Putamen (tissue), 1 donor: ENCODE results near the gene DLGAP4.
"Not testable (repeated sequence)": the region's sequence is repeated elsewhere in the genome, so short reads cannot be mapped to it uniquely, and the experiment has no call there.

ENCODE experiments used
- DNase-seq: peaks from one replicate; pipeline ENCODE4 v3.0.0-alpha.2; 2016; ENCODE audit warnings: low spot score

Gene DLGAP4

DNA sequence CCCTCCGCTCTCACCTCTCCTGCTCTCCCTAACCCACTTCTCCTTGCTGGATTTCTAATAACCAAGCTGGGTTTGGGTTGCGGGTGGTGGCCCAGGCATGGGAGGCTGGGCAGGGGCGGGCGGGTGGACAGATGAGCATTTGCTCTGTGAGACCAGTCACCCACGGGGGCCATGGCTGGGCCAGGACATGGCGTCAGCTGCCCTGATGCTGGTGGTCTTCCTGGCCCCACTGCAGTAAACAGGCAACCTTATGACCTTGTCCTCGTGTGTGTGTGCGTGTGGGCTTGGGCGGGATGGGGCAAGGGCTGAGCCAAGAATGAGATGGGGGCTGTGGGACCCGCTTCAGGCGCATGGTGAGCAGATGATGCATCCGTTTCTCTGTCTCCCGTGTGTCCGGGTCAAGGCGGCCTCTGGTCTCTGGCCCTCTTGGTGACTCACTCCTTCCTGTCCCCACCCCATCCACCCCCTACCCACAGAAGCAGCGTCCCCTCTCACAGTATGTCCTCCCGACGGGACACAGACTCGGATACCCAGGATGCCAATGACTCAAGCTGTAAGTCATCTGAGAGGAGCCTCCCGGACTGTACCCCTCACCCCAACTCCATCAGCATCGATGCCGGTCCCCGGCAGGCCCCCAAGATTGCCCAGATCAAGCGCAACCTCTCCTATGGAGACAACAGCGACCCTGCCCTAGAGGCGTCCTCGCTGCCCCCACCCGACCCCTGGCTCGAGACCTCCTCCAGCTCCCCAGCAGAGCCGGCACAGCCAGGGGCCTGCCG is 193.8 kb downstream of the DLGAP4 start:
- no peak for DNase-seq

DNA sequence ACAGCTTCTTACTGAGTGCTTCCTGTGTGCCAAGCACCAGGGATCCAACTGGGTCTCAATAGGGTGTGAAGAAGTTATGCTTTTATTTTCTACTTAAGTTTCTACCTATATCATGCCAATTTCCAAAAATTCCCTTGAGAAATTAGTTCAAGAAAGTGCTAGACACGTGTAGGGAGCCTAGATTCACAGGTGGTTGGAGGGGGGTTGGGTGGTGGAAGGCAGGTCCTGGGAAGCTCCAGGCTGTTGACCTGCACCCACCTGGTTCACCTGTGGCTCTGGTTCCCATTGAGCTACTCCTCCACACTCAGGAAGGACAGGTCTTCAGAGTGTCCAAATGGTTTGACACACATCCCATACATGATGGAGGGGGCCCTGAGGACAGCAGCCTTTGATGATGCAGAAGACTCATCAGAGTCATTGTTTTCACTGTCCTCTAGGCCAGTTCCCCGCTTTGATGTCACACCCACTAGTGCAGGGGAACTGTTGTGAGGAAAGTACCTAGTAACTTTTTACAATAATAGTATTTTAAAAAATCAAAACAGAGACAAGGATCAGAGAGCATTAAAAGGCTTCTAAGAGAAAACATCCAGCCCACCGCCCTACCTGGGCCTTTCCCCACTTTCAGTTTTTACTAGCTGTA is 195.3 kb downstream of the DLGAP4 start:
- DNase-seq = no peak

DNA sequence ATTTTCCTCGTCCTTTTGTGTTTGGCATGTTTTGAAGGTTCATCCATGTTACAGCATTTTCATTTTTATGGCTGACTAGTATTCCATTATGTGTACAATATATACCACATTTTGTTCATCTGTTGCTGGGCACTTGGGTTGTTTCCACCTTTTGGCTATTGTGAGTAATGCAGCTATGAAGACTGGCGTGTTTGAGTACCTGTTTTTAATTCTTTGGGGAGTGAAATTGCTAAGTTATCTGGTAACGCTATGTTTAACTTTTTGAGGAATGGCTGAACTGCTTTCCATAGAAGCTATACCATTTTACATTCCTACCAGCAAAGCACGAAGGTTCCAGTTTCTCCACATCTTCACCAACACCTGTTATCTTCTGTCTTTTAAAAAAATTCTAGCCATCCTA is 198.2 kb downstream of the DLGAP4 start:
- DNase-seq = no peak

DNA sequence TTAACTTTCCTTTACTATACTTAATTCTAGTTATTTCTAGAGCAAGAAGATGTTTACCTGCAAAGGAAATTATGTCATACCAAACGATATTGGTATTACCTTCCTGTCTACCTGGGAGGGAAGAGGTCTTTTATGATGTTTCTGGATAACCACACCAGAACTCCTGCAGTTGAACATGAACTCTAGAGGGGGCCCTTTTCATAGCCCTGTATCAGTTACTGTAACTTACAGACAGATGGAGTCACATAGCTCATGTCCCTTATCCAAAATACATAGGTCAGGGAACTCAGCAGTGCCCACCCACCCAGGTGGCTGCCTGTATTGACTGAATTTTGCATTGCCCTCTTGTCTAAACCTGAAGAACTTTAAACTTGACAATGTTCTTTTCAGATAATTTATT is 200.1 kb downstream of the DLGAP4 start:
- no peak for DNase-seq

DNA sequence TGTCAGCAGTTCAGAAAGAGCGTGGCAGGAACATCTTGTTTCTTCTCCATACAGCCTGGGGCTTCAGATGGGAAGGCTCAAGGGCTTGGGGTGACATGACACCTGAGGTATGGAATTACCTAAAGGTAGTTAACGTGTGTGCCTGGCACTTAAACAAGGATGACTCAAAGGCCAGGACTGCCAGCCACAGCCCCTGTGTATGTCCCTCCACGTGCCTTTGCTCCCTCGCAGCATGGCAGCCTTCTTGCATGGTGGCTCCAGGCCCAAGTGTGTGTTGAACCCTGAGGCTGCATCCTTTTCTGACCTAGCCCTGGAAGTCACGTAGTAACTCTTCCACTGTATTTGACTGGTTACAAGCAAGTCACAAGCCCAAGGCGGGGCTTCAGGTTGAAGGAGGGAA is 201.6 kb downstream of the DLGAP4 start:
- DNase-seq = no peak

DNA sequence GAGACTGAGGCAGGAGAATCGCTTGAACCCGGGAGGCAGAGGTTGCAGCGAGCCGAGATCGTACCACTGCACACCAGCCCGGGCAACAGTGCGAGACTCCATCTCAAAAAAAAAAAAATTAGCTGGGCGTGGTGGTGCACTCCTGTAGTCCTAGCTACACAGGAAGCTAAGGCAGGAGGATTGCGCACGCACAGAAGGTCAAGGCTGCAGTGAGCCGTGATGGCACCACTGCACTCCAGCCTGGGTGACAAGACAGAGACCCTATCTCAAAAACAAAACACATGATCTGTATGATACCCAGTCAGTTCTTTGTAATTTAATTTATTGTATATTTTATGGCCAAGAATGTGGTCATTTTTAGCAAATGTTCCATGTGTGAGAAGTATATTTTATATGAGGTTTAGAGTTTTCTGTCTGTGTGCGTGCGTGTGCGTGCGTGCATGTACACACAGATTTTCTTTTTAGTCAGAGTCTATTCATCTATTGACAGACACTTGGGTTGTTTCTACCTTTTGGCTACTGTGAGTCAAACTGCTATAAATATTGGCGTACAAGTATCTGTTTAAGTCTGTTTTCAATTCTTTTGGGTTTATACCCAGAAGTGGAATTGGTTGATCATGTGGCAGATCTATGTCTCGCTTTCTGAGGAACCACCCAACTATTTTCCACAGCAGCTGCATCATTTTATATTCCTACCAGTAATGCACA is 213.0 kb downstream of the DLGAP4 start:
- DNase-seq = no peak

DNA sequence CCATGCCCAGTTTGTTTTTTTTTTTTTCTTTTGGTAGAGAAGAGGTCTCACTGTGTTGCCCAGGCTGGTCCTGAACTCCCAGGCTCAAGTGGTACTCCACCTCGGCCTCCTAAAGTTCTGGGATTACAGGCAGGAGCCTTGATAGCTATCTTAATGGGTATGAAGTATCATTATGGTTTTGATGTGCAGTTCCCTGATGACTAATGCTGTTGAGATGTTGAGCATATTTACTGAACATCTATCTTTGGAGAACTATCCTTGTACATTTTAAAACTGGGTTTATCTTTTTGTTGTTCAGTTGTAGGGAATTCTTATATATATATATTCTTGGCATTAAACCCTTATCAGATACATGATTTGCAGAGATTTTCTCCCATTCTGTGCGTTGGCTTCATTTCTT is 213.8 kb downstream of the DLGAP4 start:
- no peak for DNase-seq

DNA sequence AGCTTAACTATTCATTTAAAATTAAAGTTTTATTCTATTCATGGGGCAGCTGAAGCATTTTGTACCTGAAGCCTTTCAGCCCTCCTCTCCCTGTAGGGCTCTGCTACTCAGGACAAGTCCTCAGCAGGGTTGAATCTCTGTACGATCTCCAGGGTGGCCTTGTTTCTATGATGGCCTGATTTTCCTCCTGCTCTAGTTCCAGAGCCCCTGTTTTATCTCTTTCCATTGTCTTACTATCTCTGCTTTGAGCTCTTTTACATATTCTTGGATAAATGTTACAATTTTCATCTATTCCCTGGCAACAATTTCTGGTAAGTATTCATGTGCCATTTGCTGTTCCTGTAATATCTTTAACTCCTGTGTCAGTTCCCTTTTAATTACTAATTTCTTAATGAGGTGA is 215.4 kb downstream of the DLGAP4 start:
- DNase-seq = no peak

DNA sequence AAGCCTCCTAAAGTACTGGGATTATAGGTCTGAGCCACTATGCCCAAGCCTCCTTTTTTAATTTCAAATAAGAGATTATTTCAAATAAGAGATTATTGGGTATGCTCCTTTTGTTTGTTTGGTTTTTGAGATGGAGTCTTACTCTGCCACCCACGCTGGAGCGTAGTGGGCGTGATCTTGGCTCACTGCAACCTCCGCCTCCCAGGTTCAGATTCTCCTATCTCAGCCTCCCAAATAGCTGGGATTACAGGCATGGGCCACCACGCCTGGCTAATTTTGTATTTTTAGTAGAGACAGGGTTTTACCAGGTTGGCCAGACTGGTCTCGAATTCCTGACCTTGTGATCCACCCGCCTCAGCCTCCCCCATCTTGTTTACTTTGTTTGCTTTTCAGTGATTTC is 216.3 kb downstream of the DLGAP4 start:
- not testable (repeated sequence) for DNase-seq

DNA sequence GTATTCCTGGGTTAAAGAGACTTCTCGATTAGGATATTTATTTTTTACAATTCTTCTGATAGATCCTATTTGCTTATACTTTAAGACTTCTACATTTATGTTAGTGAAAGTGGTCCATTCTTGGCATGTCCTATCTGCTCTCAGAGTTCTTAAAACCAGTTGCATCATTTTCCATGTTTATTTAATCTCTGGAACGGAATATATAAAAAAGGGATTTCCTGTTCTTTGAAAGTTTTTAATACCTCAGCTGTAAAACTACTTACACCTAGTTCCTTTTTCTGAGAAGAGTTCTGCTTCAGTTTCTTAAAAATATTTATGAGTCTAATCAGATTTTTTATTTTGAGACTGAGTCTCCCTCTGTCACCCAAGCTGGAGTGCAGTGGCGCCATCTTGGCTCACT is 217.2 kb downstream of the DLGAP4 start:
- DNase-seq = no peak

DNA sequence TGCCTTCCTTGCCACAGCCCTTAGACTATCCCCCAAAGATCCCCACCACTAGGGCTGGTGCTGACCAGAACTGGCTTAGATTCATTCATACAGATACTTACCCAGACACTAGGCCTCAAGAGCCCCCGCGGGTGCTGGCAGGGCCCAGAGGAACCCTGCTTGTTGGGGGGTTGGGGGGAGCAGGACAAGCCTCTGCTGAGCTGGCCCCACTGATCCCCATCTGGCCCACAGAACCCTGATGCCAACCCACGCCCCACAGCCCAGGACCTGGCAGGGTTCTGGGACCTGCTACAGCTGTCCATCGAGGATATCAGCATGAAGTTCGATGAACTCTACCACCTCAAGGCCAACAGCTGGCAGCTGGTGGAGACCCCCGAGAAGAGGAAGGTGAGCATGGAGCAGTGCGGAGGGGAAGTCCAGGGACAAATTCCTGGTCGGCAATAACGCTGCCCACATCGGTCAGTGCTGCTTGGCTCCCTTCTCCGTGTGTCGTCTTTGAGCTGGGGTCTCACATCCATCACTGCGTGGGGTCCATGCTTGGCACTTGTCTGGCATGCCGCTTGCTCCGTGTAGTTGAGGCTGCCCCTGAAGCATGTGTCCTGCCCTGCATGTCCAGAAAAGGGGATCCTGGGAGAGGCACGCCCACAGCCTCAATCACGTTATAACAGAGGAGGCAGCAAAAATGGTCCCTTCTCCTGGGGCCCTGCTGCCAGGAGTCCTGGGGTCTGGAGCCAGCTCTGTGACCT is 219.7 kb downstream of the DLGAP4 start:
- DNase-seq = no peak

DNA sequence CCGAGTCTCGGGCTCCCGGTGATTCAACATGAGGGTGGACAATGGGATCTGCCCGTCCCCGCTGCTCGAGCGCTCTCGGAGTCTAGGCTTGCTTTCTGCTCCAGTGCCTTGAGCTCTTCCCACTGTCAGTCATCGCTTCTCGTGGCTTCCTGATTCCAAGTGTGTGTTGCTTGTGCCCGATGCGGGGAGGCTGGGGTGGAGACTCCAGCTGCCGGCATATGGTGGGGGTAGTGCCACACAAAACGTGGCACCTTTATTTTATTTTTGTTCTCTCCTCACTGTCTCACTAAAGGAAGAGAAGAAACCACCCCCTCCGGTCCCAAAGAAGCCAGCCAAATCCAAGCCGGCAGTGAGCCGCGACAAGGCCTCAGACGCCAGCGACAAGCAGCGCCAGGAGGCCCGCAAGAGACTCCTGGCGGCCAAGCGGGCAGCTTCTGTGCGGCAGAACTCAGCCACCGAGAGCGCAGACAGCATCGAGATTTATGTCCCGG is 220.4 kb downstream of the DLGAP4 start:
- peak; percentile 42 for DNase-seq

DNA sequence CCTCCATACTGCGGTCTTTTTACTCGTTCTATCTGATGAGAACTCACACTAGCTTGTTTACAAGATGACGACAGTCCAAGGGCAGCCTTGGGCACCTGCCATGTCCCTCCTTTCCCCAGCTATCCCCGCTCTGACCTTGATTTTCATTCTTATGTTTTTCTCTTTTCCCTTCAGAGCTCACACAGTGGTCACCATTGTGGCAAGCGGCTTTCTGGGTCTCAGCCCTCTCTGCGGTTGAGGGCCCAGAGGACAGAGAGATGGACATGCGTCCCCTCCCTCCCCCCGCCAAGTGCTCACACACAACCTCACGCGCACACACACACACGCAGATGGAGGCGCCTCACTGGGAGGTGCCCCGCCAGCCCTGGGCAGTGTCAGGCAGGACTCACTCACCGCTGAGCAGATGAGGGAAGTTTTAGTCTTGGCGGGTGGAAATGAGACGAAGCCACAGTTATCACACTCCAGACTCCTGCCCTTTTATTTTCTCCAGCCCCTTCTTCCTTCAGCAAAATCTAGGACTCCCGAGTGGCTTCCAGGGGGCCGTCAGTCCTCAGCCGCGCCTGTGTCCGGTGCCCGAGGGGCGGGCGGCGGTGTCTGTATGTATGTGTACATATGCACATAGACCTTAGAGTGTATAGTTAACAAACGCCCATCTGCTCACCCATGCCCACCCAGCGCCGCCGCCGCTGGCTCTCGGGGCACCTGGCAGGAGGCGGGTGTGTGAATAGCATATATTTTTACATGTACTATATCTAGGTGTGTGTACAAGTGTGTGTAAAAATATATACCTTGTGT is 221.4 kb downstream of the DLGAP4 start:
- DNase-seq = no peak

DNA sequence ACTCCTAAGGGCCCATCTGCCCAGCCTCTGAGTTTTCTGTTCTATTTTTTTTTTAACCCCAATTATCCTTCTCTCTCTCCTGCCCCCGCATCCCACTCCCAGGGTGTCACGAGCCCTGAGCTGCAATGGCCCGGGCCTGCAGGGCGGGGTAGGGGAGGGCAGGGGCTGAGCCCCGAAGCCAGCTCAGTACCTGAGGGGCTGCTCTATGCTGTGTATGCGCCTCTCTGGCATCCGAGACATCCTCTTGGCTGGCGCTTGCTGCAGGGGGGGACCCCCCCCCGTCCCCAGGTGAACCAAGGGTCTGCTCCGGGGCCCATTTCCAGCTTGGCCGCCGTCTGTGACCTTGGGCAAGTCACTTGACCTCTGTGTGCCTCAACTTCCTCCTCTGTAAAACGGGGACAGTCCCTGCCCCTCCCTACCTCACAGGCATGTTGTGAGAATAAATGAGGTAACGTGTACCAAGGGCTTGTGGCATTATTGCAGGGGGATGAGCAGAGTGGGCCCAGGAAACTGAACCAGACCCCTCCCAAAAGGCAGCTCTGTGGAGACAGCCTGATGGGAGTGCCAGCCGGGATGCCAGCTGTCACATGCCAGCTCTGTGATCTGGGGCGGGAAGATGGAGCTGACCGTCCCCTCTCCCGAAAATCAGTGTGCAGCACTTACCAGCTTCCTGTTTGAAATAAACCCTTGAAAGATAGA is 222.2 kb downstream of the DLGAP4 start:
- no peak for DNase-seq

DNA sequence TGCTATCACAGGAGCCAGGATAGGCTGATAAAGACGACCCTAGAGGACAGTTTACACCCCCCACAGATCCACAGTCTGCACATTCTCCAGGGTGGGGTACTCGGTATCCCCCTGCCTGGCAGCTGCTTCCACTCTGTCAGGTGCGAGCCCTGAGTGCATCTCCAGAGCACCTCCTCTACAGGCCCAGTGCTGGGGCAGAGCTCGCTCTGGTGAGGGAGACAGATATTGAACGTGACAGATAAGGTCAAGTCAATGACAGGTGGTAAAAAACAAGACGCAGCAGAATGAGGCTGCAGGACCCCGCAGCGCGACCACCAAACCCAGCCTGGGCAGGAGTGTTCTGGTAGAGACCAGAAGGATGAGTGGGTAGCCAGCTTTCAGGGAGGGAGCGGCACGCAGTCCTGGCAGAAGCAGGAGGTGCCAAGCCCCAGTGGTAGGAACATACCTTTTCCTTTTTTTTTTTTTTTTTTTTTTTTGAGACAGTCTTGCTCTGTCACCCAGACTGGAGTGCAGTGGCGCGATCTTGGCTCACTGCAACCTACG is 222.8 kb downstream of the DLGAP4 start:
- DNase-seq = no peak

DNA sequence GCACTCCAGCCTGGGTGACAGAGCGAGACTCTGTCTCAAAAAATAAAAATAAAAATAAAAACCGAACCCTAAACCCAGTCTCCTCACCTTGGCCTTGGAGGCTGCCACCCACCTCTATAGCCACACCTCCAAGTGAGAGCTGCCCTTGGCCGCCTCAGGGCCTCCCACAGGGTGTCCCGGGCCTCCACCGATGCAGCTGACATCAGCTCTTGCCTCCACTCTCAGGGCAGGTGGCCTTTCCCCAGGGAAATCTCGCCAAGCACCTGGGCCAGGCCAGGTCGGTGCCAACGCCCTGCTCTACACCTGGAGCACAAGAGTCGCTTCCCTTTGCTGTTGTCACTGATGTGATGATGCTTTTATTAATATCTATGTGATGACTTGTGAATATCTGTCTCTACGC is 226.2 kb downstream of the DLGAP4 start:
- no peak for DNase-seq

DNA sequence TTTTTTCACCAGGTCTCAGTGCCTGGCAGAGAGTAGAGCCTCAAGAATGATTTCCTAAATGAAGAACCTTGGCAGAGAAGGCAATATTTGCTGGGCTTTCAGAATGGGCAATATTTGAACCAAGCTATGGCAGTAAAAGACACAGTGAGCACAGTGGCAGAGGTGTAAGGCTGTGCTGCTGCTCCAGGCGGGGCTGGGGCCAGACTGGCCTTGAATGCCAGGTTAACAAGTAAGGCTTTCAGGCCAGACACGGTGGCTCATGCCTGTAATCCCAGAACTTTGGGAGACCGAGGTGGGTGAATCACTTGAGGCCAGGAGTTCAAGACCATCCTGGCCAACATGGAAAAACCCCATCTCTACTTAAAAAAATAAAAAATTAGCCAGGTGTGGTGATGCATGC is 226.7 kb downstream of the DLGAP4 start:
- DNase-seq = no peak

DNA sequence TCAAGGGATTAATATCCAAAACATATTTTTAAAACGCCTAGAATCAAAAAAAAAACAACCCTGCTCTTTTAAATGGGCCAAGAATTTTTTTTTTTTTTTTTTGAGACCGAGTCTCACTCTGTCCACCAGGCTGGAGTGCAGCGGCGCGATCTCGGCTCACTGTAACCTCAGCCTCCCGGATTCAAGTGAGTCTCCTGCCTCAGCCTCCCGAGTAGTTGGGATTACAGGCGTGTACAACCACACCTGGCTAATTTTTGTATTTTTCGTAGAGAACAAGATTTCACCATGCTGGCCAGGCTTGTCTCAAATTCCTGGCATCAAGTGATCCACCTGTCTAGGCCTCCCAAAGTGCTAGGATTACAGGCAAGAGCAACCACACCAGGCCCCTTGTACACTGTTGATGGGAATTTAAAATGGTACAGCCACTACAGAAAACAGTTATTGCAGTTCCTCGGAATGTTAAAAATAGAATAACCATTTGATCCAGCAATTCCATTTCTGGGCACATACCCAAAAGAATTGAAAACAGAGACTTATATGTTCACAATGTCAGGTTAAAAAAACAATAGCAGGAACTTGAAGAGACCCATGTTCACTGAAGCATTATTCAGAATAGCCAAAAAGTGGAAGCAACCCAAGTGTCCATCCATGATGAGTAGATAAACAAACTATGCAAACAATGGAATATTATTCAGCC is 232.0 kb downstream of the DLGAP4 start:
- no peak for DNase-seq

DNA sequence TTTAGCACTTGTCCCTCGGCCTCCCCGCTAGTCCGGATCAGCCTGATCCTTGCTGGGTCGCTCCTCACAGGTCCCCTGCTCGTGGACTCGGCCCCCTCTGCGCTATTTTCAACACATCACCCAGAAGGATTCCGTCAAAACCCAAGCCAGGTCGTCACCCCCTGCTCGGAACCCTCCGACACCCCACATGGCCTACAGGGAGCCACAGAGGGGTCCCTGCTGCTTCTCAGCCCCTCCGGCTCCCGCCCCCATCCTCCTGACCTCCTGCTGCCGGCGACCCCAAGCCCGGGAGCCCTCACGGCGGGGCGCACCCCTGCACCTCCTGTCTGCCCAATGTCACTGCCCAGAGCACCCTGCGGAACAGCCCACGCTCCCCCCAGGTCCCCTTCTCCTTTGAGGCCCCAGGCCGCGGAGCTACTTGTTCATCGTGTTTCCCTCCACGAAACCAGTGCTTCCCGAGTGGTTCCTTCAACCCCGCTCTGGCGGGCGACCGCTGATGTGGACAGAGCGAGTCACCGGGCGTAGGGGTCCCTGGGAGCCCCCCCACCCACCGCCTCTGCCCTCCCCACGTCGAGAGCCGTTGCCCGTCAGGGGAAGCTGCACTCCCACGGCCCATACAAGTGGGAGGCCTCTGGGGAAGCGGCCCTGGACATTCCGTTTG is 234.5 kb downstream of the DLGAP4 start:
- DNase-seq = no peak
